GM19240 (cell line): Measurements from ENCODE around the gene ECI1.
A peak's percentile ranks its signal among the peaks of the same experiment; 100 is the strongest.

Experiments used
- DNase-seq: peaks from one replicate; pipeline ENCODE4 v3.0.0; 2011; ENCODE audit warnings: low spot score; ENCODE audit not compliant: insufficient read length

The ECI1 gene

GRCh38 chr16:2233872-2234812 lies 17.2 kb downstream of the ECI1 start:
- no peak for DNase-seq

- DNase-seq, result no peak
These were observed 18.2 kb downstream of the ECI1 start for GRCh38 chr16:2233046-2233775.

GRCh38 chr16:2232094-2232990 lies 19.0 kb downstream of the ECI1 start:
- no peak for DNase-seq

- DNase-seq, result no peak
These were observed 20.1 kb downstream of the ECI1 start for GRCh38 chr16:2231016-2231931.

GRCh38 chr16:2230376-2230775 lies 21.0 kb downstream of the ECI1 start:
- DNase-seq, result no peak

GRCh38 chr16:2229632-2230250 lies 21.6 kb downstream of the ECI1 start:
- DNase-seq, result no peak

- DNase-seq, result no peak
These were observed 22.3 kb downstream of the ECI1 start for GRCh38 chr16:2229091-2229490.

GRCh38 chr16:2228161-2228824 lies 23.1 kb downstream of the ECI1 start:
- no peak for DNase-seq

GRCh38 chr16:2226918-2227317 lies 24.5 kb downstream of the ECI1 start:
- no peak for DNase-seq

- no peak for DNase-seq
These were observed 25.1 kb downstream of the ECI1 start for GRCh38 chr16:2226245-2226793.

GRCh38 chr16:2223942-2224486 lies 27.4 kb downstream of the ECI1 start:
- DNase-seq, result peak; percentile 50

GRCh38 chr16:2223221-2223941 lies 28.0 kb downstream of the ECI1 start, which contains the start of gene E4F1:
Gene E4F1 (plus strand): TSS chr16:2223591. CDS start chr16:2223614, 23 bp downstream.
- peak; percentile 100 for DNase-seq

- DNase-seq, result no peak
These were observed 35.1 kb downstream of the ECI1 start for GRCh38 chr16:2216330-2216729.

- DNase-seq, result no peak
These were observed 36.7 kb downstream of the ECI1 start, which contains the start of gene PGP for GRCh38 chr16:2214719-2214968. Gene PGP (minus strand): TSS chr16:2214840. CDS start chr16:2214777, 63 bp downstream.

GRCh38 chr16:2213817-2214718 lies 37.3 kb downstream of the ECI1 start:
- no peak for DNase-seq

GRCh38 chr16:2212362-2213324 lies 38.7 kb downstream of the ECI1 start:
- no peak for DNase-seq
